OCI-LY1 (cell line): Measurements from ENCODE around the gene TCIRG1.

Experiments used
- CTCF ChIP-seq: fragments of 200-600 bp; sonication (generic), shearing (Covaris generic); IDR thresholded peaks from 2 replicates; pipeline ENCODE4 v1.5.1; 2017; ENCODE audit warnings: mild to moderate bottlenecking, antibody characterized with exemption, low read length, moderate library complexity, mixed read lengths
- EZH2 ChIP-seq: fragments of 200-600 bp; sonication (generic), shearing (Covaris generic); IDR thresholded peaks from 2 replicates; pipeline ENCODE4 v1.8.0; 2017; ENCODE audit warnings: borderline replicate concordance, mixed run types, mild to moderate bottlenecking, antibody characterized with exemption, low read length, moderate library complexity, mixed read lengths

- no peak for TF ChIP-seq CTCF
- TF ChIP-seq EZH2: no peak
These were observed 19.3 kb upstream of the TCIRG1 start for GRCh38 chr11:68019486-68019885.
